ENCODE data around the gene NHLRC4. TPM values are rescaled to one million over a fixed set of nuclear protein-coding genes. Genes with fewer than 3 reads are reported as not detected.

NHLRC4 gene
- total and polyA plus RNA-seq, 2 of the 4 experiments (the other 2 are of a cell fraction), result 0.72 to 0.84 TPM

GRCh38 chr16:576197-576822 lies 9.5 kb downstream of the NHLRC4 start:
- Histone ChIP-seq H3K4me3 (ENCODE audit: insufficient read depth, low read depth, low read length) (no peak overlapping the region), H4K20me1 (ENCODE audit: insufficient read depth, low read length) (no peaks in the 10 kb centered on the region; the same call in 1 of the 2 replicates), H4K8ac (ENCODE audit: low read depth in 2 of 2, low read length in 2 of 2) (no peak overlapping the region), H3K23ac (ENCODE audit: low read depth, low read length) (no peak overlapping the region), H4K5ac (ENCODE audit: low read depth, low read length) (no peak overlapping the region), H2BK5ac (ENCODE audit: low read depth, low read length, poor library complexity, severe bottlenecking) (no peak overlapping the region), H3K27me3 (ENCODE audit: control insufficient read depth, insufficient read depth, low read length) (no peaks in the 10 kb centered on the region), H3K4me1 (ENCODE audit: control insufficient read depth, insufficient read depth, low read length) (no peaks in the 10 kb centered on the region), H3K56ac (ENCODE audit: extremely low read depth, insufficient read depth, low read length) (no peak overlapping the region), H3K14ac (replicated peaks; ENCODE audit: low read depth, low read length) (no peak overlapping the region), H2BK120ac (ENCODE audit: low read depth, low read length) (no peak overlapping the region), H2AK5ac (ENCODE audit: low read depth, low read length) (no peak overlapping the region), H2BK20ac (ENCODE audit: low read depth, low read length) (no peak overlapping the region), H3K9me1 (ENCODE audit: insufficient read depth, low read length) (no peaks in the 10 kb centered on the region), H3K9me3 (ENCODE audit: control insufficient read depth, insufficient read depth, low read length) (no peaks in the 10 kb centered on the region), H3K18ac (ENCODE audit: low read depth, low read length) (no peak overlapping the region), H3K9ac (ENCODE audit: low read depth, low read length) (no peak overlapping the region), H2BK15ac (ENCODE audit: low read depth, low read length) (no peak overlapping the region), H2AFZ (replicated peaks; ENCODE audit: low read length, poor library complexity) (peak overlapping the region; percentile 63), H3K36me3 (ENCODE audit: control insufficient read depth, insufficient read depth, low read length) (peaks cover 16% of the 10 kb centered on the region; the same call in 1 of the 2 replicates), H3K79me1 (ENCODE audit: low read depth in 1 of 2, low read length in 2 of 2) (peaks cover 3 to 17% of the 10 kb centered on the region in 2 experiments; a peak in 2 of 4 replicates), H3K4me2 (ENCODE audit: low read depth, low read length) (no peak overlapping the region), H4K91ac (ENCODE audit: insufficient read depth, low read depth, low read length) (no peak overlapping the region), H3K4ac (ENCODE audit: low read depth, low read length) (no peak overlapping the region), H3K27ac (ENCODE audit: insufficient read depth, low read length) (no peak overlapping the region), H2AK9ac (replicated peaks; ENCODE audit: low read depth, low read length, poor library complexity) (peak overlapping the region; percentile 37)
- in situ Hi-C loops (cut with MboI; ENCODE audit: low sequenced_read_pairs) (no loop called here), intact Hi-C loops (cut with micrococcal nuclease) (no loop called here), dilution Hi-C loops (cut with HindIII; ENCODE audit: low sequenced_read_pairs, unreplicated experiment) (no loop called here)
- ChIA-PET POLR2A (ENCODE audit: unreplicated experiment) (no interaction called here), CTCF (interaction anchor here (0.7 kb wide), 1 partner anchor 36 kb away, joined by 3 read pairs; no protein-coding TSS in a partner anchor)
- DNase-seq, result no peak
- no peak for ATAC-seq (ENCODE audit: low read depth)
- WGBS, 2 experiments (ENCODE audit: extremely low coverage in 2 of 2, insufficient read length in 1 of 2), result 90% methylated on average over 13 of the region's 21 CpGs; no CpG with 5 or more reads in 1 of the 2 experiments
- BruUV-seq (replicated peaks), result no TSS peak
- TF ChIP-seq CHD1 (IDR thresholded peaks at IDR 0.05; ENCODE audit: low read depth, low read length), result no peak
